Thyroid gland (tissue), 4 donors: Measurements from ENCODE around the gene SLC2A4. TPM values are rescaled to one million over a fixed set of nuclear protein-coding genes. Genes with fewer than 3 reads are reported as not detected.
A peak's percentile ranks its signal among the peaks of the same experiment; 100 is the strongest.

ENCODE experiments used
- DNase-seq, 2 donors: peaks; one replicate each; pipeline ENCODE4 v3.0.0-alpha.2; 2019
- H3K27ac ChIP-seq, 3 donors: fragments of 200-600 bp; sonication (generic); 1 replicate in 2 of 3; 2 replicates in 1 of 3; pipeline ENCODE4 v1.5.1; 2016 to 2019; ENCODE audit warnings: mild to moderate bottlenecking in 1 of 3, moderate library complexity in 1 of 3
- H3K27me3 ChIP-seq: fragments of 200-600 bp; sonication (generic); one replicate; pipeline ENCODE4 v1.5.1; 2019
- H3K36me3 ChIP-seq, 2 donors: fragments of 200-600 bp; sonication (generic); one replicate each; pipeline ENCODE4 v1.5.1; 2016 to 2019
- H3K4me1 ChIP-seq, 2 donors: fragments of 200-600 bp; sonication (generic); one replicate each; pipeline ENCODE4 v1.5.1; 2017 to 2019
- H3K4me3 ChIP-seq, 3 donors: fragments of 200-600 bp; sonication (generic); replicated peaks in 1 of 3; 1 replicate in 2 of 3; 2 replicates in 1 of 3; pipeline ENCODE4 v1.5.1; 2016; ENCODE audit warnings: mild to moderate bottlenecking in 1 of 3
- H3K9me3 ChIP-seq: fragments of 200-600 bp; sonication (generic); one replicate; pipeline ENCODE4 v1.5.1; 2017
- POLR2A ChIP-seq, 2 donors: fragments of 450-650 bp; IDR thresholded peaks; one replicate each; pipeline ENCODE4 v1.6.1; 2017; ENCODE audit warnings: antibody characterized with exemption in 2 of 2, mild to moderate bottlenecking in 2 of 2, moderate library complexity in 1 of 2
- WGBS, 2 donors: methylation state at CpG; one replicate each; pipeline ENCODE4 v1.1.5; 2017; 5-methylcytosine and 5-hydroxymethylcytosine counted together
- intact Hi-C: fragments of 100-400 bp; cut with DNase I; formaldehyde crosslinking; loops from one replicate; pipeline ENCODE4 v1.15.1; 2023
- total RNA-seq, 4 donors: library from RNA; depleted of rRNA; stranded (reverse); fragments of >200 nt; gene quantifications; one replicate each; pipeline ENCODE4 v1.2.3, GENCODE V29; 2016
- TF ChIP-seq, protein P1 (sequence below), 6 experiments: fragments of 200-600 bp in 3 of 6; fragments of 450-650 bp in 3 of 6; sonication (generic) in 3 of 6; IDR thresholded peaks; one replicate each; pipeline ENCODE4 v1.5.1; 2016 to 2019; ENCODE audit warnings: antibody characterized with exemption in 6 of 6, mild to moderate bottlenecking in 2 of 6, inconsistent platforms in 1 of 6, moderate library complexity in 1 of 6

The SLC2A4 gene
- total RNA-seq, 4 donors from 2014 or later: 2.5 to 14.6 (median 3.9) TPM

DNA sequence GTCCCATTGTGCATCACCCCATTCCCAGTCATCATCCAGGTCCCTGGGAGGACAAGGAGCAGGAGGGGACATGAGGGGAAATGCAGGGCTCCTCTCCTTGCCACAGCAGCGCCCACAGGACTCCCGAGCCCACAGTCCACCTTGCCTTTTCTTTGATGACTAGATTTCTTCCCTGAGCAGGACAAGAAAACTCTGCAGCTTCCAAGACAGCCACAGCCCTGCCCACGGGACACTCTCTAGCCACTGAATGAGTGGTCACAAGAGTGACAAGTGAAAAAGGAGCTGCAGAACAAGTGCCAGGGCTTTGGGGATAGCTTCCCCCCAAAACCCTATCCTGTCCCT is 42.9 kb downstream of the SLC2A4 start:
- Histone ChIP-seq H3K36me3 (peaks cover 44 to 48% of the 10 kb centered on the region in 2 donors), H3K27me3 (no peaks in the 10 kb centered on the region), H3K4me3 (no peak overlapping the region), H3K27ac (no peak overlapping the region), H3K4me1 (peaks cover 0 to 8% of the 10 kb centered on the region in 2 donors), H3K9me3 (no peaks in the 10 kb centered on the region)
- WGBS, 2 donors: 86 to 88% methylated on average over 3 of the region's 3 CpGs
- no peak for TF ChIP-seq POLR2A (IDR thresholded peaks at IDR 0.05)
- TF ChIP-seq, protein P1, sequence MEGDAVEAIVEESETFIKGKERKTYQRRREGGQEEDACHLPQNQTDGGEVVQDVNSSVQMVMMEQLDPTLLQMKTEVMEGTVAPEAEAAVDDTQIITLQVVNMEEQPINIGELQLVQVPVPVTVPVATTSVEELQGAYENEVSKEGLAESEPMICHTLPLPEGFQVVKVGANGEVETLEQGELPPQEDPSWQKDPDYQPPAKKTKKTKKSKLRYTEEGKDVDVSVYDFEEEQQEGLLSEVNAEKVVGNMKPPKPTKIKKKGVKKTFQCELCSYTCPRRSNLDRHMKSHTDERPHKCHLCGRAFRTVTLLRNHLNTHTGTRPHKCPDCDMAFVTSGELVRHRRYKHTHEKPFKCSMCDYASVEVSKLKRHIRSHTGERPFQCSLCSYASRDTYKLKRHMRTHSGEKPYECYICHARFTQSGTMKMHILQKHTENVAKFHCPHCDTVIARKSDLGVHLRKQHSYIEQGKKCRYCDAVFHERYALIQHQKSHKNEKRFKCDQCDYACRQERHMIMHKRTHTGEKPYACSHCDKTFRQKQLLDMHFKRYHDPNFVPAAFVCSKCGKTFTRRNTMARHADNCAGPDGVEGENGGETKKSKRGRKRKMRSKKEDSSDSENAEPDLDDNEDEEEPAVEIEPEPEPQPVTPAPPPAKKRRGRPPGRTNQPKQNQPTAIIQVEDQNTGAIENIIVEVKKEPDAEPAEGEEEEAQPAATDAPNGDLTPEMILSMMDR (IDR thresholded peaks at IDR 0.05): peak in 2 of 6 experiments; percentile 0 to 3
- no peak for DNase-seq
- intact Hi-C loops: no loop called here

DNA sequence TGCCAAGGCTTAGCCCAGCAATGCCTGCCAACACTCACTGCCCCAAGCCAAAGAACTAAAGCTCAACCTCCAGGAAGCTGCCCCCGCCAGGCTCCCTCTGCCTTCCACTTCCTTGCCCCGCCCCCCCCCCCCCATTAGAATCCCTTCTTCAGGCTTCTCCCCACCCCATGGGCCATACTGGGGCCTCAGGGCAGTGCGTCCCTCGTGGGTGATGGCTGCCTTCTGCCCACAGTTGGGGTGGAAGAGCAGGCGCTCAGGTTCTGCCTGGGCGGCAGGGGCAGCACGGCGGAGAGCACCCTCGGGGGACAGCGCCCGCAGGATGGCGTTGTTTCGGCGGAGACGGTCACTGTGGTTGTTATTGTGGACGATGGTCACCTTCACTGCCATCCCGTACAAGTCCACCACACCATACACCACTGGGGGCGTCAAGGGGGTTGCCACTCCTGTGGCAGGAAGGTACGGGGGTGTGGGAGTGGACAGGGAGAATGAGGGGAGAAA is 43.6 kb downstream of the SLC2A4 start:
- WGBS, 2 donors: 93 to 94% methylated on average over 14 to 19 of the region's 19 CpGs
- H3K27ac ChIP-seq: no peak overlapping the region
- TF ChIP-seq, protein P1 (IDR thresholded peaks at IDR 0.05): no peak
- H3K9me3 ChIP-seq: no peaks in the 10 kb centered on the region
- H3K36me3 ChIP-seq: peaks cover 44 to 46% of the 10 kb centered on the region in 2 donors
- H3K27me3 ChIP-seq: no peaks in the 10 kb centered on the region
- H3K4me1 ChIP-seq: peaks cover 0 to 9% of the 10 kb centered on the region in 2 donors
- intact Hi-C loops: no loop called here
- no peak overlapping the region for H3K4me3 ChIP-seq
- DNase-seq: no peak

DNA sequence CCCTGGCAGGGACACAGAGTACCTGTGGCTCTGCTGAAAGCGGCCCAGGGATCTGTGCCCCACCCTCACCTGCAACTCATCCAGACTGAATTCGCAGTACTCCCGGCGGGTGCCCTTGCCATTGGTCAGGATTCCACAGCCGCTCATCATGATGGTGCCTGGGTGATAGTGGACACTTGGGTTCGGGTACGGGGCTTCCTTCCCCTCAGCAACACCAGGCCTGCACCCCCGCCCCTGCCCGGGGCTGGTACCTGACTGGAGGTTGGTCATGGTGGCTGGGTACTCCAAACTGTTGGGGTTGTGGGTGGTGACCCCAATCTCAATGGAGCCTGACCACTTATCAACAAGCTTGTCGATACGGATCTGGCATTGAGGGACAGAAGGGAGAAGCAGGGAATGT is 44.7 kb downstream of the SLC2A4 start:
- TF ChIP-seq, protein P1 (IDR thresholded peaks at IDR 0.05): no peak
- no peak for TF ChIP-seq POLR2A (IDR thresholded peaks at IDR 0.05)
- Histone ChIP-seq H3K36me3 (peaks cover 35 to 36% of the 10 kb centered on the region in 2 donors), H3K4me3 (no peak overlapping the region), H3K27ac (no peak overlapping the region), H3K4me1 (peaks cover 4 to 15% of the 10 kb centered on the region in 2 donors), H3K27me3 (no peaks in the 10 kb centered on the region), H3K9me3 (no peaks in the 10 kb centered on the region)
- WGBS, 2 donors: 86 to 87% methylated on average over 3 of the region's 11 CpGs
- DNase-seq: no peak
- intact Hi-C loops: no loop called here

DNA sequence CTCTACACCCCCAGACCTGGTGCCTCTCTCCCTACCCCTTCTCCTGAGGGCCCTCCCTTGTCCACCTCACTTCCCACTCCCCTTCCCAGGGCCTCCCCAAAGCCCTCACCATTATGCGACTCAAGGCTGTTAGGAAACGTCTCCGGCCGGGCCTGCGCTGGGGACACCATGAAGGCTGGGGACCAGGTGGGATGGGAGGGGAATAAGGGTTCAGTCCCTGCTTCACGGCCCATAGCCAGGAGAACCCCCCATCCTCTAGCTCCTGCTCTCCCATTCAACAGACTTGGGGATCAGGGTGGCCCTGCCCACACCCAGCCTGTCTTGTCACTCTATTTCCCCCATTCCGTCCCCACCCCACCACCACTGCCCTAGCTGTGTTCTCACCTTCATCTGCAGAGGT is 45.5 kb downstream of the SLC2A4 start:
- Histone ChIP-seq H3K4me3 (no peak overlapping the region), H3K9me3 (no peaks in the 10 kb centered on the region), H3K27me3 (no peaks in the 10 kb centered on the region), H3K27ac (no peak overlapping the region), H3K36me3 (peaks cover 26 to 27% of the 10 kb centered on the region in 2 donors), H3K4me1 (peaks cover 4 to 15% of the 10 kb centered on the region in 2 donors)
- 90 to 97% methylated on average over 7 of the region's 7 CpGs for WGBS, 2 donors
- intact Hi-C loops: no loop called here
- TF ChIP-seq, protein P1 (IDR thresholded peaks at IDR 0.05): no peak
- no peak for TF ChIP-seq POLR2A (IDR thresholded peaks at IDR 0.05)
- no peak for DNase-seq

DNA sequence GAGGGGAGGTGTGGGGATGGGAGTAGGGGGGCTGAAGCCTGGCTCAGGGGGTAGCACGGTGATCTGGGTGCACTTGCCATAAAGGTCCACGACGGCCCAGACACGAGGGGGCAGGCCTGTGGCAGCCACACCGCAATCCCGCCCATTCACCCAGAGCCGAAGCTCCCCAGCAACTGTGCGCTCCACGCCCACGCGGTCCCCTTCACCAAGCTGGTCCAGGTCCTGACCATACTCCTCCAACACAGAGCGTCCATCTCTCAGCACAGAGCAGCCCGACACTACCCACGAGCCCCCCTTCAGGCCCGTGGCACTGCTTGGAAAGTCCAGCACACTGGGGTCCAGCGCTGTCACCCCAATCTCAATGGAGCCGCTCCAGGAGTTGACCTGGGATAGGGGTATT is 46.0 kb downstream of the SLC2A4 start:
- Histone ChIP-seq H3K36me3 (peaks cover 22 to 23% of the 10 kb centered on the region in 2 donors), H3K9me3 (no peaks in the 10 kb centered on the region), H3K4me3 (no peak overlapping the region), H3K27ac (no peak overlapping the region), H3K27me3 (no peaks in the 10 kb centered on the region), H3K4me1 (peaks cover 4 to 15% of the 10 kb centered on the region in 2 donors)
- no peak for DNase-seq
- no peak for TF ChIP-seq POLR2A (IDR thresholded peaks at IDR 0.05)
- TF ChIP-seq, protein P1 (IDR thresholded peaks at IDR 0.05): no peak
- intact Hi-C loops: no loop called here
- 86 to 92% methylated on average over 14 to 17 of the region's 17 CpGs for WGBS, 2 donors
